Loucy (cell line): ENCODE data around the gene TMEM135.
"Not testable (repeated sequence)": the region's sequence is repeated elsewhere in the genome, so short reads cannot be mapped to it uniquely, and the experiment has no call there.

Experiments used
- H2AFZ ChIP-seq: fragments of 200-600 bp; sonication (generic); 2 replicates; pipeline ENCODE4 v1.6.0; 2016; ENCODE audit warnings: antibody characterized with exemption, mild to moderate bottlenecking, low read length, moderate library complexity
- H3F3A ChIP-seq: fragments of 200-600 bp; 2 replicates; pipeline ENCODE4 v1.6.0; 2016; ENCODE audit warnings: antibody characterized with exemption, low read depth, mild to moderate bottlenecking
- H3K27me3 ChIP-seq: fragments of 200-600 bp; sonication (generic); 2 replicates; pipeline ENCODE4 v1.6.1; 2014; ENCODE audit warnings: low read length, mild to moderate bottlenecking; ENCODE audit not compliant: insufficient read depth, poor library complexity, severe bottlenecking
- H3K36me3 ChIP-seq: fragments of 200-600 bp; sonication (generic); 2 replicates; pipeline ENCODE4 v1.6.1; 2016; ENCODE audit warnings: low read length; ENCODE audit not compliant: insufficient read depth
- H3K4me1 ChIP-seq: fragments of 200-600 bp; sonication (generic); 2 replicates; pipeline ENCODE4 v1.5.1; 2014; ENCODE audit warnings: low read length, mild to moderate bottlenecking; ENCODE audit not compliant: insufficient read depth, poor library complexity, severe bottlenecking
- H3K4me2 ChIP-seq: fragments of 200-600 bp; sonication (generic); 2 replicates; pipeline ENCODE4 v1.6.0; 2014; ENCODE audit warnings: antibody characterized with exemption, low read length, low read depth, mild to moderate bottlenecking; ENCODE audit not compliant: poor library complexity, severe bottlenecking
- H3K4me3 ChIP-seq: fragments of 200-600 bp; sonication (generic); 2 replicates; pipeline ENCODE4 v1.5.1; 2014; ENCODE audit warnings: low read length, mild to moderate bottlenecking, mixed read lengths; ENCODE audit not compliant: poor library complexity, severe bottlenecking
- H3K79me2 ChIP-seq: fragments of 200-600 bp; sonication (generic); 2 replicates; pipeline ENCODE4 v1.6.1; 2014; ENCODE audit warnings: low read length; ENCODE audit not compliant: insufficient read depth
- H3K9ac ChIP-seq: fragments of 200-600 bp; sonication (generic); 2 replicates; pipeline ENCODE4 v1.6.0; 2014; ENCODE audit warnings: mild to moderate bottlenecking, low read depth, low read length, moderate library complexity; ENCODE audit not compliant: poor library complexity, severe bottlenecking
- H3K9me2 ChIP-seq: fragments of 200-600 bp; sonication (generic); replicated peaks from 2 replicates; pipeline ENCODE4 v1.6.1; 2016; ENCODE audit warnings: low read depth, low read length, mixed read lengths
- H3K9me3 ChIP-seq: fragments of 200-600 bp; sonication (generic); 2 replicates; pipeline ENCODE4 v1.6.1; 2014; ENCODE audit warnings: mild to moderate bottlenecking, antibody characterized with exemption, low read length, low read depth; ENCODE audit not compliant: insufficient read depth
- H4K20me1 ChIP-seq: fragments of 200-600 bp; sonication (generic); 2 replicates; pipeline ENCODE4 v1.6.0; 2014; ENCODE audit warnings: antibody characterized with exemption, low read length, mild to moderate bottlenecking; ENCODE audit not compliant: insufficient read depth, poor library complexity, severe bottlenecking
- EZH2phosphoT487 ChIP-seq: fragments of 200-600 bp; IDR thresholded peaks from 2 replicates; pipeline ENCODE4 v1.6.1; 2018; ENCODE audit warnings: antibody characterized with exemption, mild to moderate bottlenecking, moderate library complexity, borderline replicate concordance
- TF ChIP-seq, protein P1 (sequence below): fragments of 200-600 bp; sonication (generic); conservative IDR thresholded peaks from 2 replicates; pipeline ENCODE4 v1.5.1; 2014; ENCODE audit warnings: mild to moderate bottlenecking, antibody characterized with exemption, low read length

Gene TMEM135

DNA sequence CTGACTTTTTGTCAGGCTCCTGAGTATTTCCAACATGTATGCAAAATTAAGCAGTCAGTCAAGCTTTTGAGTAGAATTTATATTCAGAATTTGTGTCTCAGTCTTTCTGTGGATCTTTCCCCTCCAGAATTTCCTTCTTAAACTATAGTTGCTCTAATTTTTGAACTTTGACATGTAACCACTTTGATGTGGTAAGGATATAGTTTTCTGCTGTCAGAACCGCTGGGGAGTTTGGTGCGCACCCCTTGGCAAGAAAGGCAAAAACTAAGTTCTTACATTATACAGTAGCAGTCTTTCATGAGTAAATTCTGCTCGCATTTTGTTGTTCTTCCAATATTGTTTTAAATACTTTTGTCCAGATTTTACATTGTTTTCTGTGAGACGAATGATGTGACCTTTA is 105.9 kb downstream of the TMEM135 start:
- Histone ChIP-seq H3K4me1 (peaks cover 23% of the 10 kb centered on the region), H3K27me3 (no peaks in the 10 kb centered on the region), H3K9me2 (no peaks in the 10 kb centered on the region), H3K9me3 (no peaks in the 10 kb centered on the region), H3K36me3 (no peaks in the 10 kb centered on the region), H3K4me2 (no peak overlapping the region), H4K20me1 (peaks cover 4% of the 10 kb centered on the region), H3K9ac (no peak overlapping the region), H2AFZ (no peak overlapping the region), H3F3A (no peaks in the 10 kb centered on the region), H3K79me2 (peaks cover 12% of the 10 kb centered on the region), H3K4me3 (no peak overlapping the region)
- TF ChIP-seq, protein P1, sequence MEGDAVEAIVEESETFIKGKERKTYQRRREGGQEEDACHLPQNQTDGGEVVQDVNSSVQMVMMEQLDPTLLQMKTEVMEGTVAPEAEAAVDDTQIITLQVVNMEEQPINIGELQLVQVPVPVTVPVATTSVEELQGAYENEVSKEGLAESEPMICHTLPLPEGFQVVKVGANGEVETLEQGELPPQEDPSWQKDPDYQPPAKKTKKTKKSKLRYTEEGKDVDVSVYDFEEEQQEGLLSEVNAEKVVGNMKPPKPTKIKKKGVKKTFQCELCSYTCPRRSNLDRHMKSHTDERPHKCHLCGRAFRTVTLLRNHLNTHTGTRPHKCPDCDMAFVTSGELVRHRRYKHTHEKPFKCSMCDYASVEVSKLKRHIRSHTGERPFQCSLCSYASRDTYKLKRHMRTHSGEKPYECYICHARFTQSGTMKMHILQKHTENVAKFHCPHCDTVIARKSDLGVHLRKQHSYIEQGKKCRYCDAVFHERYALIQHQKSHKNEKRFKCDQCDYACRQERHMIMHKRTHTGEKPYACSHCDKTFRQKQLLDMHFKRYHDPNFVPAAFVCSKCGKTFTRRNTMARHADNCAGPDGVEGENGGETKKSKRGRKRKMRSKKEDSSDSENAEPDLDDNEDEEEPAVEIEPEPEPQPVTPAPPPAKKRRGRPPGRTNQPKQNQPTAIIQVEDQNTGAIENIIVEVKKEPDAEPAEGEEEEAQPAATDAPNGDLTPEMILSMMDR, result no peak
- no peak for TF ChIP-seq EZH2phosphoT487

DNA sequence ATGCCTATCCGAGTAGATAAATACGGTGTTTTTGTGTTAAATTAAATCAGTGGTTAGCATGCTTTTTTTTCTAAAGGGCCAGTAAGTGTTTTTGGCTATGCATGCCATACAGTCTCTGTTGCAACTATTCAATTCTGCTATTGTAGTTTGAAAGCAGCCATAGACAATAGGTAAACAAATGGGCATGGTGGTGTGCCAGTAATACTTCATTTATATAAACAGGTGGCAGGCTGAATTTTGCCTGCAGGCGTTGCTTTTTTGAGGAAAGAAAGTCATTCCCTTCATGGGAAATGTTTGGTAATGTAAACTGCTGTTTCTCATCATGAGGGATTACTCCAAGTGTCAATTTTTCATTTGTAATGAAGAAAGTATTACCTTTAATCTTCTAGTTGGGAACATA is 106.5 kb downstream of the TMEM135 start:
- TF ChIP-seq, protein P1, result no peak
- no peak for TF ChIP-seq EZH2phosphoT487
- H3K4me1 ChIP-seq, result peaks cover 23% of the 10 kb centered on the region
- H3K9me2 ChIP-seq, result no peaks in the 10 kb centered on the region
- H2AFZ ChIP-seq, result no peak overlapping the region
- no peaks in the 10 kb centered on the region for H3K27me3 ChIP-seq
- no peak overlapping the region for H3K9ac ChIP-seq
- peaks cover 12% of the 10 kb centered on the region for H3K79me2 ChIP-seq
- H3K36me3 ChIP-seq, result no peaks in the 10 kb centered on the region
- H4K20me1 ChIP-seq, result peaks cover 4% of the 10 kb centered on the region
- H3K4me3 ChIP-seq, result no peak overlapping the region
- no peaks in the 10 kb centered on the region for H3K9me3 ChIP-seq
- H3F3A ChIP-seq, result no peaks in the 10 kb centered on the region
- no peak overlapping the region for H3K4me2 ChIP-seq

DNA sequence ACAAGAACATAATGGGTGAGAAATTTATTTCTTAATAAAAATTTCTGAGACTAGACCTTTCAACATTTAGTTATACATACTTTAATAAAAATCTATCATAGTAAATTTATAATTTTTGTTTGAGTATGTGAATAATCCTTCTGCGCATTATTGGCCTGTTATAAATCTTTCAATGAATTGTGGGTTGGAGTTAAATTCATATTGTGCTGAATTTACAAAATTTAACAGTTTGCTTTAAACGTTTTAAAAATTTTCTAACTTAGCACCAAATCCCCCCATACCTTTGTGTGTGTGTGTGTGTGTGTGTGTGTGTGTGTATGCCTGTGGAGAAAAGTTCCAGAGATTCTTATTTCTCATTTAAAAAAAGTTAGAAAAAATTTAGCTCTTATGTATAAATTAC is 111.0 kb downstream of the TMEM135 start:
- Histone ChIP-seq H3K4me2 (no peak overlapping the region), H3K9ac (no peak overlapping the region), H3K79me2 (peaks cover 23% of the 10 kb centered on the region), H2AFZ (no peak overlapping the region), H3K9me2 (no peaks in the 10 kb centered on the region), H4K20me1 (peaks cover 4% of the 10 kb centered on the region), H3K4me3 (no peak overlapping the region), H3K27me3 (no peaks in the 10 kb centered on the region), H3K9me3 (no peaks in the 10 kb centered on the region), H3F3A (no peaks in the 10 kb centered on the region), H3K4me1 (peaks cover 11% of the 10 kb centered on the region), H3K36me3 (no peaks in the 10 kb centered on the region)
- no peak for TF ChIP-seq EZH2phosphoT487
- TF ChIP-seq, protein P1, result no peak

DNA sequence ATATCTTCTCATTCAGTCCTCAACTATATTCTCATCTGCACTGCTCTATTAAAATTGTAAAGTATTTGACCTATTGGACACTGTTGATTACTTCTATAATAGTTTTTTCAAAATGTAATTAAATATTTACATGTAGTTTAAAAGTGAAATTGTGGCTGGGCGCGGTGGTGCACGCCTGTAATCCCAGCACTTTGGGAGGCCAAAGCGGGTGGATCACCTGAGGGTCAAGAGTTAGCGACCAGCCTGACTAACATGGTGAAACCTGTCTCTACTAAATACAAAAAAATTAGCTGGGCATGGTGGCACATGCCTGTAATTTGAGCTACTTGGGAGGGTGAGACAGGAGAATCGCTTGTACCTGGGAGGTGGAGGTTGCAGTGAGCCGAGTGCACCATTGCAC is 112.0 kb downstream of the TMEM135 start:
- H3K9me2 ChIP-seq, H4K20me1 ChIP-seq, H3K36me3 ChIP-seq, H3K9ac ChIP-seq, H3K4me1 ChIP-seq, H3K4me2 ChIP-seq, H3K27me3 ChIP-seq, H3F3A ChIP-seq, H2AFZ ChIP-seq, H3K9me3 ChIP-seq, H3K4me3 ChIP-seq: not testable (repeated sequence)
- peaks cover 19% of the 10 kb centered on the region for H3K79me2 ChIP-seq
